PC-3 (cell line): ENCODE measurements around the gene TWSG1. TPM values are rescaled to one million over a fixed set of nuclear protein-coding genes. Genes with fewer than 3 reads are reported as not detected.

Experiments used
- ATAC-seq: fragments of 200-7000 bp; cut with Tn5 transposase; 2 replicates; pipeline ENCODE4 v1.9.1; 2020; ENCODE audit warnings: mild to moderate bottlenecking, moderate library complexity
- BruUV-seq: library from RNA; stranded (reverse); fragments of 400-500 nt; replicated peaks from 2 replicates; lab custom pipeline; 2021; lab: Mats Ljungman, UMichigan
- CTCF ChIA-PET: fragments of 300-600 bp; sonication (Branson Sonifier 250); formaldehyde crosslinking; loops from one replicate; lab custom pipeline; 2022; ENCODE audit warnings: antibody characterized with exemption; lab: Charles Lee
- POLR2A ChIA-PET: fragments of 300-600 bp; sonication (Branson Sonifier 250); formaldehyde crosslinking; loops from one replicate; lab custom pipeline; 2022; ENCODE audit warnings: antibody characterized with exemption; ENCODE audit not compliant: unreplicated experiment; lab: Charles Lee
- DNase-seq: peaks from one replicate; pipeline ENCODE4 v3.0.0-alpha.2; 2015
- H2AFZ ChIP-seq: fragments of 300-600 bp; sonication (generic); 2 replicates; pipeline ENCODE4 v1.6.0; 2016; ENCODE audit warnings: antibody characterized with exemption, low read length
- H3F3A ChIP-seq: fragments of 300-600 bp; sonication (generic); one replicate; pipeline ENCODE4 v1.6.0; 2017; ENCODE audit warnings: antibody characterized with exemption, low read length, control low read depth, mild to moderate bottlenecking; ENCODE audit not compliant: unreplicated experiment
- H3K27ac ChIP-seq: fragments of 300-600 bp; sonication (generic); 2 replicates; pipeline ENCODE4 v1.5.1; 2016; ENCODE audit warnings: mild to moderate bottlenecking, low read length
- H3K27me3 ChIP-seq: fragments of 300-600 bp; sonication (generic); 2 replicates; pipeline ENCODE4 v1.6.1; 2016; ENCODE audit warnings: low read length, mixed read lengths
- H3K36me3 ChIP-seq: fragments of 300-600 bp; sonication (generic); 2 replicates; pipeline ENCODE4 v1.6.1; 2016; ENCODE audit warnings: low read depth, mixed run types, low read length, mixed read lengths
- H3K4me1 ChIP-seq: fragments of 300-600 bp; sonication (generic); 2 replicates; pipeline ENCODE4 v1.5.1; 2016; ENCODE audit warnings: low read length; ENCODE audit not compliant: insufficient read depth
- H3K4me2 ChIP-seq: fragments of 300-600 bp; sonication (generic); 2 replicates; pipeline ENCODE4 v1.6.0; 2016; ENCODE audit warnings: low read length
- H3K4me3 ChIP-seq: fragments of 300-600 bp; sonication (generic); 2 replicates; pipeline ENCODE4 v1.5.1; 2016; ENCODE audit warnings: mild to moderate bottlenecking, low read length, mixed read lengths
- H3K79me2 ChIP-seq: fragments of 300-600 bp; sonication (generic); 2 replicates; pipeline ENCODE4 v1.6.1; 2017; ENCODE audit warnings: low read length, mixed read lengths
- H3K9ac ChIP-seq: fragments of 300-600 bp; sonication (generic); 2 replicates; pipeline ENCODE4 v1.6.0; 2016; ENCODE audit warnings: mild to moderate bottlenecking, low read length
- H3K9me2 ChIP-seq: fragments of 300-600 bp; sonication (generic); replicated peaks from 2 replicates; pipeline ENCODE4 v1.6.1; 2016; ENCODE audit warnings: mixed run types, low read length, mixed read lengths
- H3K9me3 ChIP-seq: fragments of 300-600 bp; sonication (generic); 2 replicates; pipeline ENCODE4 v1.6.1; 2016; ENCODE audit warnings: low read length, mixed read lengths
- H4K20me1 ChIP-seq: fragments of 300-600 bp; sonication (generic); 2 replicates; pipeline ENCODE4 v1.6.1; 2016; ENCODE audit warnings: low read length, mixed read lengths
- CTCF ChIP-seq: fragments of 300-600 bp; sonication (generic); conservative IDR thresholded peaks from 2 replicates; pipeline ENCODE4 v1.5.1; 2017; ENCODE audit warnings: antibody characterized with exemption, low read depth, mild to moderate bottlenecking, low read length
- EZH2 ChIP-seq: fragments of 300-600 bp; sonication (generic); IDR thresholded peaks from one replicate; pipeline ENCODE4 v1.6.1; 2017; ENCODE audit warnings: antibody characterized with exemption, mild to moderate bottlenecking, low read length; ENCODE audit not compliant: unreplicated experiment
- EZH2phosphoT487 ChIP-seq: fragments of 300-600 bp; sonication (generic); IDR thresholded peaks from 2 replicates; pipeline ENCODE4 v1.6.1; 2018; ENCODE audit warnings: mild to moderate bottlenecking, antibody characterized with exemption, low read length, borderline replicate concordance
- intact Hi-C: fragments of 100-400 bp; cut with micrococcal nuclease; formaldehyde crosslinking; loops from 2 replicates; pipeline ENCODE4 v1.9.0; 2023
- total RNA-seq: library from RNA; depleted of rRNA; stranded (reverse); fragments of >200 nt; gene quantifications from 2 replicates; pipeline ENCODE4 v1.2.3, GENCODE V29; 2014

Gene TWSG1
- total RNA-seq, 1 experiment from 2014 or later = 32.8 TPM

GRCh38 chr18:9343577-9343976 lies 9.0 kb downstream of the TWSG1 start:
- Histone ChIP-seq H3K36me3 (peaks cover 9% of the 10 kb centered on the region), H4K20me1 (peaks cover 9% of the 10 kb centered on the region; the same call in 1 of the 2 replicates), H3K9ac (no peak overlapping the region), H3K27me3 (no peaks in the 10 kb centered on the region), H3K9me3 (no peaks in the 10 kb centered on the region), H3K4me2 (no peak overlapping the region), H3F3A (no peaks in the 10 kb centered on the region), H3K79me2 (peaks cover 24% of the 10 kb centered on the region), H3K4me3 (no peak overlapping the region), H3K27ac (no peak overlapping the region), H2AFZ (no peak overlapping the region), H3K9me2 (no peaks in the 10 kb centered on the region), H3K4me1 (peaks cover 10% of the 10 kb centered on the region)
- ATAC-seq (no peak), DNase-seq (no peak)
- intact Hi-C loops = no loop called here
- BruUV-seq = no TSS peak
- CTCF ChIA-PET = no interaction called here
- TF ChIP-seq EZH2 (no peak), EZH2phosphoT487 (no peak), CTCF (no peak)
- POLR2A ChIA-PET = no interaction called here

GRCh38 chr18:9346775-9347174 lies 12.2 kb downstream of the TWSG1 start:
- no peak overlapping the region for H3K27ac ChIP-seq
- peaks cover 9% of the 10 kb centered on the region; the same call in 1 of the 2 replicates for H4K20me1 ChIP-seq
- no peak overlapping the region for H3K4me2 ChIP-seq
- no peak overlapping the region for H3K4me3 ChIP-seq
- H3K9me2 ChIP-seq = no peaks in the 10 kb centered on the region
- H3K9ac ChIP-seq = no peak overlapping the region
- ChIA-PET CTCF (no interaction called here), POLR2A (interaction anchor here (0.6 kb wide), 1 partner anchor 9 kb away, joined by 4 read pairs; no protein-coding TSS in a partner anchor)
- peaks cover 17% of the 10 kb centered on the region for H3K4me1 ChIP-seq
- H3K36me3 ChIP-seq = 0 out of 2 replicates have a peak, but pooled peaks cover 7% of the 10 kb centered on the region
- H3K27me3 ChIP-seq = no peaks in the 10 kb centered on the region
- peaks cover 30% of the 10 kb centered on the region; the same call in 1 of the 2 replicates for H3K79me2 ChIP-seq
- TF ChIP-seq CTCF (no peak), EZH2phosphoT487 (no peak), EZH2 (no peak)
- ATAC-seq (no peak), DNase-seq (no peak)
- no peaks in the 10 kb centered on the region for H3F3A ChIP-seq
- no TSS peak for BruUV-seq
- H2AFZ ChIP-seq = no peak overlapping the region
- H3K9me3 ChIP-seq = no peaks in the 10 kb centered on the region
- intact Hi-C loops = no loop called here

- ChIA-PET CTCF (interaction anchor here (1.1 kb wide), 1 partner anchor 169 kb away, joined by 3 read pairs; no protein-coding TSS in a partner anchor), POLR2A (no interaction called here)
- no TSS peak for BruUV-seq
- H3K4me3 ChIP-seq = peak overlapping the region; percentile 25; the same call in 1 of the 2 replicates
- intact Hi-C loops = no loop called here
- H3K9me3 ChIP-seq = no peaks in the 10 kb centered on the region
- H3K4me2 ChIP-seq = peak overlapping the region; percentile 73
- ATAC-seq = peak; percentile 65
- peaks cover 30% of the 10 kb centered on the region; the same call in 1 of the 2 replicates for H3K79me2 ChIP-seq
- TF ChIP-seq EZH2phosphoT487 (no peak), EZH2 (no peak), CTCF (no peak)
- H3K4me1 ChIP-seq = peaks cover 17% of the 10 kb centered on the region
- H3K9me2 ChIP-seq = no peaks in the 10 kb centered on the region
- H3K27ac ChIP-seq = peak overlapping the region; percentile 21
- no peak overlapping the region for H3K9ac ChIP-seq
- no peaks in the 10 kb centered on the region for H3F3A ChIP-seq
- no peaks in the 10 kb centered on the region for H3K27me3 ChIP-seq
- H4K20me1 ChIP-seq = peaks cover 9% of the 10 kb centered on the region; the same call in 1 of the 2 replicates
- peak; percentile 55 for DNase-seq
- no peak overlapping the region for H2AFZ ChIP-seq
- 0 out of 2 replicates have a peak, but pooled peaks cover 7% of the 10 kb centered on the region for H3K36me3 ChIP-seq
Measured at GRCh38 chr18:9348079-9348671, 13.6 kb downstream of the TWSG1 start.
